H1 (cell line): ENCODE data around the gene ERC1. TPM values are rescaled to one million over a fixed set of nuclear protein-coding genes. Genes with fewer than 3 reads are reported as not detected.

Experiments used
- CTCF ChIA-PET: fragments of 300-600 bp; sonication (Branson Sonifier 250); formaldehyde crosslinking; loops from one replicate; lab custom pipeline; 2021; ENCODE audit not compliant: partially characterized antibody; lab: Charles Lee
- POLR2A ChIA-PET: fragments of 300-600 bp; sonication (Branson Sonifier 250); formaldehyde crosslinking; loops from one replicate; lab custom pipeline; 2021; ENCODE audit warnings: inconsistent platforms; ENCODE audit not compliant: partially characterized antibody; lab: Charles Lee
- DNase-seq, 2 experiments: peaks; one replicate each; pipeline versions ENCODE4 v3.0.0 to v3.0.0-alpha.2; 2010 to 2022; ENCODE audit warnings: low spot score in 2 of 2, low read depth in 1 of 2, mixed read lengths in 1 of 2
- FAIRE-seq: peaks from 2 replicates; lab custom pipeline; 2011; peaks lifted over from hg19 to GRCh38; lab: Jason Lieb, UNC
- H2AFZ ChIP-seq: 2 replicates; pipeline ENCODE4 v1.8.1; 2012; ENCODE audit warnings: low read length, inconsistent platforms
- H2AK5ac ChIP-seq: 2 replicates; pipeline ENCODE4 v1.6.1; 2013; ENCODE audit warnings: low read depth, low read length
- H2BK120ac ChIP-seq: replicated peaks from 2 replicates; pipeline ENCODE3; 2013; ENCODE audit warnings: low read depth, low read length, inconsistent platforms
- H2BK12ac ChIP-seq: 2 replicates; pipeline ENCODE4 v1.6.1; 2013; ENCODE audit warnings: low read depth, low read length
- H2BK15ac ChIP-seq: 2 replicates; pipeline ENCODE4 v1.6.1; 2013; ENCODE audit warnings: low read length
- H2BK20ac ChIP-seq: 2 replicates; pipeline ENCODE4 v1.6.1; 2013; ENCODE audit warnings: low read length
- H2BK5ac ChIP-seq: 2 replicates; pipeline ENCODE4 v1.6.1; 2013; ENCODE audit warnings: low read depth, low read length
- H3K14ac ChIP-seq: 2 replicates; pipeline ENCODE4 v1.6.1; 2013; ENCODE audit warnings: inconsistent platforms; ENCODE audit not compliant: insufficient read length
- H3K18ac ChIP-seq: 2 replicates; pipeline ENCODE4 v1.6.1; 2013; ENCODE audit warnings: low read length; ENCODE audit errors: extremely low read depth
- H3K23ac ChIP-seq: 2 replicates; pipeline ENCODE4 v1.6.1; 2013; ENCODE audit warnings: inconsistent platforms; ENCODE audit not compliant: insufficient read length
- H3K23me2 ChIP-seq: 2 replicates; pipeline ENCODE4 v1.6.1; 2013; ENCODE audit warnings: low read depth, low read length
- H3K27ac ChIP-seq: 2 replicates; pipeline ENCODE4 v1.6.1; 2011; ENCODE audit warnings: low read depth, low read length, inconsistent platforms
- H3K27me3 ChIP-seq, 4 experiments: replicated peaks in 1 of 4; 1 replicate in 1 of 4; 2 replicates in 3 of 4; pipeline versions ENCODE4 v1.6.1 to v1.8.1; 2011 to 2013; ENCODE audit warnings: low read length in 3 of 4, mild to moderate bottlenecking in 3 of 4, inconsistent platforms in 2 of 4, mixed read lengths in 2 of 4, moderate library complexity in 1 of 4; ENCODE audit not compliant: control insufficient read depth in 3 of 4, insufficient read depth in 3 of 4; ENCODE audit errors: extremely low read depth in 1 of 4
- H3K36me3 ChIP-seq, 4 experiments: 2 replicates each; pipeline versions ENCODE4 v1.6.1 to v1.8.1; 2011 to 2013; ENCODE audit warnings: mild to moderate bottlenecking in 4 of 4, low read length in 3 of 4, moderate library complexity in 2 of 4, control low read depth in 1 of 4, inconsistent platforms in 1 of 4; ENCODE audit not compliant: insufficient read depth in 4 of 4, control insufficient read depth in 2 of 4
- H3K4ac ChIP-seq: replicated peaks from 2 replicates; pipeline ENCODE3; 2013; ENCODE audit warnings: low read length, low read depth, mixed read lengths, inconsistent platforms; ENCODE audit not compliant: insufficient read length
- H3K4me1 ChIP-seq, 4 experiments: replicated peaks in 1 of 4; 1 replicate in 1 of 4; 2 replicates in 3 of 4; pipeline versions ENCODE4 v1.6.1 to v1.8.1; 2011 to 2013; ENCODE audit warnings: low read length in 3 of 4, inconsistent platforms in 2 of 4, mixed read lengths in 1 of 4; ENCODE audit not compliant: insufficient read depth in 4 of 4, control insufficient read depth in 3 of 4
- H3K4me2 ChIP-seq, 2 experiments: 2 replicates each; pipeline versions ENCODE4 v1.6.1 to v1.8.1; 2011 to 2013; ENCODE audit warnings: low read depth in 2 of 2, low read length in 2 of 2, control low read depth in 1 of 2, inconsistent platforms in 1 of 2, mild to moderate bottlenecking in 1 of 2; ENCODE audit not compliant: insufficient read depth in 1 of 2
- H3K4me3 ChIP-seq, 4 experiments: fragments of 200-600, 300-600 bp in 1 of 4; sonication (generic), shearing (Covaris generic), sonication (Bioruptor Twin) in 1 of 4; 2 replicates each; pipeline versions ENCODE4 v1.5.1 to v1.8.1; 2011 to 2016; ENCODE audit warnings: low read length in 4 of 4, low read depth in 3 of 4, control low read depth in 2 of 4, inconsistent platforms in 2 of 4, mild to moderate bottlenecking in 2 of 4, mixed read lengths in 1 of 4, moderate library complexity in 1 of 4; ENCODE audit not compliant: insufficient read depth in 2 of 4; ENCODE audit errors: extremely low read depth in 1 of 4
- H3K56ac ChIP-seq: replicated peaks from 2 replicates; pipeline ENCODE3; 2013; ENCODE audit warnings: low read depth, mild to moderate bottlenecking, mixed read lengths, low read length, inconsistent platforms; ENCODE audit not compliant: insufficient read length
- H3K79me1 ChIP-seq: 2 replicates; pipeline ENCODE4 v1.6.1; 2013; ENCODE audit warnings: low read depth, low read length, control low read depth
- H3K79me2 ChIP-seq, 2 experiments: 2 replicates each; pipeline versions ENCODE4 v1.6.1 to v1.8.1; 2012 to 2013; ENCODE audit warnings: low read length in 2 of 2, mild to moderate bottlenecking in 2 of 2, inconsistent platforms in 1 of 2; ENCODE audit not compliant: insufficient read depth in 2 of 2, control insufficient read depth in 1 of 2
- H3K9ac ChIP-seq, 4 experiments: replicated peaks in 1 of 4; 1 replicate in 1 of 4; 2 replicates in 3 of 4; pipeline versions ENCODE4 v1.6.1 to v1.8.1; 2011 to 2013; ENCODE audit warnings: low read depth in 3 of 4, low read length in 3 of 4, control low read depth in 2 of 4, mild to moderate bottlenecking in 2 of 4, moderate library complexity in 2 of 4, inconsistent platforms in 1 of 4; ENCODE audit errors: extremely low read depth in 1 of 4
- H3K9me3 ChIP-seq, 2 experiments: 2 replicates each; pipeline versions ENCODE4 v1.6.1 to v1.8.1; 2012 to 2013; ENCODE audit warnings: mild to moderate bottlenecking in 2 of 2, moderate library complexity in 2 of 2, control low read depth in 1 of 2, inconsistent platforms in 1 of 2, low read depth in 1 of 2, low read length in 1 of 2, mixed read lengths in 1 of 2; ENCODE audit not compliant: insufficient read depth in 2 of 2
- H4K20me1 ChIP-seq, 2 experiments: replicated peaks in 1 of 2; 2 replicates each; pipeline versions ENCODE3 to v1.8.1; 2011 to 2013; ENCODE audit warnings: inconsistent platforms in 2 of 2, low read length in 2 of 2, mild to moderate bottlenecking in 1 of 2; ENCODE audit not compliant: insufficient read depth in 2 of 2, control insufficient read depth in 1 of 2
- H4K5ac ChIP-seq: 2 replicates; pipeline ENCODE4 v1.6.1; 2013; ENCODE audit warnings: low read length, low read depth, mixed read lengths, inconsistent platforms; ENCODE audit not compliant: insufficient read length
- H4K8ac ChIP-seq: 2 replicates; pipeline ENCODE4 v1.8.0; 2013; ENCODE audit warnings: mild to moderate bottlenecking, moderate library complexity, low read length, inconsistent platforms; ENCODE audit not compliant: insufficient read depth; ENCODE audit errors: extremely low read depth
- H4K91ac ChIP-seq: replicated peaks from 2 replicates; pipeline ENCODE3; 2013; ENCODE audit warnings: low read length, mixed read lengths, inconsistent platforms; ENCODE audit not compliant: insufficient read length
- MAFK ChIP-seq: IDR thresholded peaks from 2 replicates; pipeline ENCODE4 v1.6.1; 2012; ENCODE audit warnings: low read depth, mild to moderate bottlenecking, improper control_type of control experiment, low read length
- RFX5 ChIP-seq: IDR thresholded peaks from 2 replicates; pipeline ENCODE4 v1.6.1; 2011; ENCODE audit warnings: low read depth, low read length, improper control_type of control experiment, borderline replicate concordance
- RXRA ChIP-seq: IDR thresholded peaks from 2 replicates; pipeline ENCODE4 v1.6.1; 2011; ENCODE audit warnings: low read depth, mild to moderate bottlenecking, low read length, moderate library complexity; ENCODE audit not compliant: insufficient read depth
- WGBS, 2 experiments: shearing (Covaris generic) in 1 of 2; methylation state at CpG; one replicate each; pipeline versions ENCODE4 v1.1.6 to v1.1.7; 2013 to 2015; ENCODE audit warnings: low lambda C conversion rate in 2 of 2, mixed read lengths in 2 of 2, inconsistent platforms in 1 of 2, low coverage in 1 of 2, missing lambda C conversion rate in 1 of 2; ENCODE audit not compliant: insufficient replicate concordance in 2 of 2, insufficient coverage in 1 of 2, insufficient read length in 1 of 2; ENCODE audit errors: extremely low coverage in 1 of 2, missing lambda C conversion rate in 1 of 2; 5-methylcytosine and 5-hydroxymethylcytosine counted together
- polyA plus RNA-seq, 7 experiments: library from polyadenylated mRNA; depleted of rRNA in 3 of 7; stranded (reverse) in 5 of 7; unstranded in 2 of 7; fragments of >200 nt in 5 of 7; fragments of 200-250 nt in 2 of 7; gene quantifications; 1 replicate in 5 of 7; 2 replicates in 1 of 7; 4 replicates in 1 of 7; pipeline versions ENCODE4 v1.2.1 to v1.2.3, GENCODE V29; 2011 to 2013; ENCODE audit warnings: missing spikeins in 2 of 7, mixed read lengths in 2 of 7
- total RNA-seq: library from RNA; stranded (reverse); fragmentation: NEBNext Ultra II Directional; extraction: Animal tissue kit (Norgen Biotek cat#: 25700); gene quantifications from 2 replicates; pipeline ENCODE4 v1.2.1, GENCODE V29; 2021

Gene ERC1
- total and polyA plus RNA-seq, 2 of the 8 experiments (the other 6 are each of a cell fraction or from before 2014, with no cell fraction given), result 7.8 to 45.7 TPM

DNA sequence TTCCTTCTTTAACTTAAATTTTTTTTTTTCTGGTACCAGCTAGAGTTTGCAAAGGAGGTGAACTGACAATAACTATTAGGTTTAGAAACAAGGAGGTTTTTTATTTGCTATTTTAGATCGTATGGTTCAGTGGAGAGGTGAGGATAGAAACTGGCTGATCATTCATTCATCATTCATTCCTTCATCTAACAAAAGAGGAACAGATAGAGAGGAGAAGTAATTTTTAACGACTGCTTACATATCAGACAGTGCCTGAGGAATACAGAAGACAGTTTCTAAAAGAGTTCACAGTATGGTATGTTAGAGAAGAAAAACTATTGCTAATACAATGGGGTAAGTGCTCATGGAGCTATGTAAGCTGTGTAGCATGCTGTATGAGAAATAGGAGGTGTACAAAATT lies 111.1 kb downstream of the ERC1 start:
- H3K18ac ChIP-seq, result no peak overlapping the region
- no peak overlapping the region for H2BK5ac ChIP-seq
- ChIA-PET POLR2A (interaction anchor here (0.6 kb wide), 1 partner anchor 146 kb away, joined by 3 read pairs; no protein-coding TSS in a partner anchor), CTCF (interaction anchor here (0.6 to 2.2 kb wide), 6 partner anchors 9 to 532 kb away, joined by 3 to 13 read pairs (median 3); no protein-coding TSS in a partner anchor)
- no peaks in the 10 kb centered on the region for H3K9me3 ChIP-seq
- no peak overlapping the region for H3K23ac ChIP-seq
- H2BK12ac ChIP-seq, result no peak overlapping the region
- H3K9ac ChIP-seq, result no peak overlapping the region
- no peak overlapping the region for H3K4ac ChIP-seq
- H4K8ac ChIP-seq, result no peak overlapping the region
- peaks cover 0 to 22% of the 10 kb centered on the region in 2 experiments; a peak in 2 of 4 replicates for H3K79me2 ChIP-seq
- no peak overlapping the region for H4K5ac ChIP-seq
- H3K79me1 ChIP-seq, result peaks cover 2% of the 10 kb centered on the region; the same call in 1 of the 2 replicates
- WGBS, 2 experiments, result 83% methylated on average over 2 of the region's 2 CpGs; no CpG with 5 or more reads in 1 of the 2 experiments
- no peak overlapping the region for H2AK5ac ChIP-seq
- FAIRE-seq (no peak), DNase-seq (no peak)
- H2AFZ ChIP-seq, result no peak overlapping the region
- H2BK15ac ChIP-seq, result no peak overlapping the region
- H3K36me3 ChIP-seq, result no peaks in the 10 kb centered on the region; a peak in 1 of 8 replicates
- no peaks in the 10 kb centered on the region for H3K23me2 ChIP-seq
- H3K4me1 ChIP-seq, result peaks cover 0 to 7% (median 0%) of the 10 kb centered on the region in 4 experiments; a peak in 1 of 7 replicates
- no peak overlapping the region for H3K56ac ChIP-seq
- H3K27me3 ChIP-seq, result no peaks in the 10 kb centered on the region
- no peak overlapping the region for H3K4me3 ChIP-seq
- H3K27ac ChIP-seq, result no peak overlapping the region
- H2BK20ac ChIP-seq, result no peak overlapping the region
- H3K14ac ChIP-seq, result no peak overlapping the region
- H3K4me2 ChIP-seq, result no peak overlapping the region
- H4K20me1 ChIP-seq, result peaks cover 0 to 3% of the 10 kb centered on the region in 2 experiments
- no peak overlapping the region for H2BK120ac ChIP-seq
- no peak overlapping the region for H4K91ac ChIP-seq
- TF ChIP-seq MAFK (no peak), RFX5 (no peak), RXRA (no peak)
